HUES6 (cell line): ENCODE results near the gene FAM131A.
A peak's percentile ranks its signal among the peaks of the same experiment; 100 is the strongest.

ENCODE experiments used
- H3K27ac ChIP-seq: 2 replicates; pipeline ENCODE4 v1.7.0; 2013; ENCODE audit warnings: low read depth, mild to moderate bottlenecking, low read length, inconsistent platforms
- H3K27me3 ChIP-seq: 2 replicates; pipeline ENCODE4 v1.6.1; 2013; ENCODE audit warnings: low read length; ENCODE audit not compliant: control insufficient read depth, insufficient read depth
- H3K36me3 ChIP-seq: 2 replicates; pipeline ENCODE4 v1.6.1; 2013; ENCODE audit warnings: low read length; ENCODE audit not compliant: control insufficient read depth, insufficient read depth
- H3K4me1 ChIP-seq: 2 replicates; pipeline ENCODE4 v1.6.1; 2013; ENCODE audit warnings: low read length; ENCODE audit not compliant: control insufficient read depth, insufficient read depth
- H3K4me3 ChIP-seq: 2 replicates; pipeline ENCODE4 v1.5.1; 2013; ENCODE audit warnings: low read depth, low read length
- H3K9ac ChIP-seq: one replicate; pipeline ENCODE4 v1.6.1; 2013; ENCODE audit warnings: mild to moderate bottlenecking, low read length
- H3K9me3 ChIP-seq: 2 replicates; pipeline ENCODE4 v1.6.1; 2013; ENCODE audit warnings: low read depth, low read length; ENCODE audit not compliant: control insufficient read depth, insufficient read depth

The FAM131A gene

GRCh38 chr3:184337399-184337714 lies at the start of gene FAM131A:
Gene FAM131A (plus strand): TSS chr3:184337600. CDS start chr3:184337631, 31 bp downstream.
- no peaks in the 10 kb centered on the region for H3K27me3 ChIP-seq
- H3K27ac ChIP-seq, result peak within 1 kb of the TSS; percentile 75; the same call in 1 of the 2 replicates
- no peaks in the 10 kb centered on the region for H3K9me3 ChIP-seq
- H3K36me3 ChIP-seq, result peaks cover 32% of the 10 kb centered on the region
- peaks cover 25% of the 10 kb centered on the region for H3K4me1 ChIP-seq
- H3K9ac ChIP-seq, result peak within 1 kb of the TSS; percentile 84
- peak within 1 kb of the TSS; percentile 88 for H3K4me3 ChIP-seq

- no peak overlapping the region for H3K9ac ChIP-seq
- H3K27ac ChIP-seq, result no peak overlapping the region
- H3K4me3 ChIP-seq, result no peak overlapping the region
- no peaks in the 10 kb centered on the region for H3K4me1 ChIP-seq
- H3K36me3 ChIP-seq, result no peaks in the 10 kb centered on the region
- H3K27me3 ChIP-seq, result no peaks in the 10 kb centered on the region; the same call in 1 of the 2 replicates
- no peaks in the 10 kb centered on the region for H3K9me3 ChIP-seq
Observed at GRCh38 chr3:184289426-184289938, 47.9 kb upstream of the FAM131A start.

GRCh38 chr3:184290331-184290730 lies 47.1 kb upstream of the FAM131A start:
- no peaks in the 10 kb centered on the region for H3K9me3 ChIP-seq
- no peaks in the 10 kb centered on the region; the same call in 1 of the 2 replicates for H3K27me3 ChIP-seq
- no peaks in the 10 kb centered on the region for H3K36me3 ChIP-seq
- no peak overlapping the region for H3K27ac ChIP-seq
- H3K4me1 ChIP-seq, result no peaks in the 10 kb centered on the region
- no peak overlapping the region for H3K4me3 ChIP-seq
- no peak overlapping the region for H3K9ac ChIP-seq

GRCh38 chr3:184291044-184291737 lies 46.2 kb upstream of the FAM131A start:
- Histone ChIP-seq H3K27me3 (no peaks in the 10 kb centered on the region), H3K9ac (no peak overlapping the region), H3K9me3 (no peaks in the 10 kb centered on the region), H3K27ac (no peak overlapping the region), H3K36me3 (no peaks in the 10 kb centered on the region), H3K4me3 (no peak overlapping the region), H3K4me1 (no peaks in the 10 kb centered on the region)

- no peak overlapping the region for H3K4me3 ChIP-seq
- H3K9ac ChIP-seq, result no peak overlapping the region
- H3K36me3 ChIP-seq, result no peaks in the 10 kb centered on the region
- H3K27ac ChIP-seq, result no peak overlapping the region
- H3K9me3 ChIP-seq, result no peaks in the 10 kb centered on the region
- no peaks in the 10 kb centered on the region for H3K4me1 ChIP-seq
- H3K27me3 ChIP-seq, result no peaks in the 10 kb centered on the region
Observed at GRCh38 chr3:184291738-184292445, 45.5 kb upstream of the FAM131A start.

GRCh38 chr3:184295771-184296170 lies 41.6 kb upstream of the FAM131A start:
- Histone ChIP-seq H3K4me1 (peaks cover 5% of the 10 kb centered on the region; the same call in 1 of the 2 replicates), H3K4me3 (no peak overlapping the region), H3K9ac (no peak overlapping the region), H3K9me3 (no peaks in the 10 kb centered on the region), H3K27ac (no peak overlapping the region), H3K27me3 (no peaks in the 10 kb centered on the region), H3K36me3 (peaks cover 11% of the 10 kb centered on the region)

GRCh38 chr3:184296616-184297015 lies 40.8 kb upstream of the FAM131A start:
- no peaks in the 10 kb centered on the region for H3K9me3 ChIP-seq
- H3K27ac ChIP-seq, result no peak overlapping the region
- peaks cover 18% of the 10 kb centered on the region for H3K36me3 ChIP-seq
- peaks cover 5% of the 10 kb centered on the region; the same call in 1 of the 2 replicates for H3K4me1 ChIP-seq
- H3K9ac ChIP-seq, result no peak overlapping the region
- no peak overlapping the region for H3K4me3 ChIP-seq
- H3K27me3 ChIP-seq, result no peaks in the 10 kb centered on the region

- Histone ChIP-seq H3K4me3 (peak within 1 kb of the TSS; percentile 98), H3K27ac (peak within 1 kb of the TSS; percentile 83; the same call in 1 of the 2 replicates), H3K9ac (peak within 1 kb of the TSS; percentile 91), H3K27me3 (no peaks in the 10 kb centered on the region), H3K4me1 (peaks cover 5% of the 10 kb centered on the region; the same call in 1 of the 2 replicates), H3K9me3 (no peaks in the 10 kb centered on the region), H3K36me3 (peaks cover 41% of the 10 kb centered on the region)
Observed at GRCh38 chr3:184298759-184299487, 38.5 kb upstream of the FAM131A start, which contains the start of gene PSMD2. Gene PSMD2 (plus strand): TSS chr3:184299241. CDS start chr3:184299267, 26 bp downstream.

- H3K9ac ChIP-seq, result peak overlapping the region; percentile 91
- peak overlapping the region; percentile 98 for H3K4me3 ChIP-seq
- H3K36me3 ChIP-seq, result peaks cover 50% of the 10 kb centered on the region
- H3K27ac ChIP-seq, result peak overlapping the region; percentile 83; the same call in 1 of the 2 replicates
- H3K27me3 ChIP-seq, result no peaks in the 10 kb centered on the region
- no peaks in the 10 kb centered on the region for H3K9me3 ChIP-seq
- H3K4me1 ChIP-seq, result peaks cover 5% of the 10 kb centered on the region; the same call in 1 of the 2 replicates
Observed at GRCh38 chr3:184299488-184300377, 37.7 kb upstream of the FAM131A start.

- Histone ChIP-seq H3K9ac (peak overlapping the region; percentile 91), H3K27me3 (no peaks in the 10 kb centered on the region), H3K27ac (no peak overlapping the region), H3K4me1 (peaks cover 5% of the 10 kb centered on the region; the same call in 1 of the 2 replicates), H3K4me3 (peak overlapping the region; percentile 98), H3K36me3 (peaks cover 55% of the 10 kb centered on the region), H3K9me3 (no peaks in the 10 kb centered on the region)
Observed at GRCh38 chr3:184300378-184300720, 37.1 kb upstream of the FAM131A start.
